Fibroblast of gingiva (primary cell): Measurements from ENCODE around the gene PLEKHM3.
"Not testable (repeated sequence)": the region's sequence is repeated elsewhere in the genome, so short reads cannot be mapped to it uniquely, and the experiment has no call there.

Experiments
- DNase-seq: peaks from one replicate; pipeline ENCODE4 v3.0.0-alpha.2; 2011; ENCODE audit warnings: low read depth

PLEKHM3 gene

DNA sequence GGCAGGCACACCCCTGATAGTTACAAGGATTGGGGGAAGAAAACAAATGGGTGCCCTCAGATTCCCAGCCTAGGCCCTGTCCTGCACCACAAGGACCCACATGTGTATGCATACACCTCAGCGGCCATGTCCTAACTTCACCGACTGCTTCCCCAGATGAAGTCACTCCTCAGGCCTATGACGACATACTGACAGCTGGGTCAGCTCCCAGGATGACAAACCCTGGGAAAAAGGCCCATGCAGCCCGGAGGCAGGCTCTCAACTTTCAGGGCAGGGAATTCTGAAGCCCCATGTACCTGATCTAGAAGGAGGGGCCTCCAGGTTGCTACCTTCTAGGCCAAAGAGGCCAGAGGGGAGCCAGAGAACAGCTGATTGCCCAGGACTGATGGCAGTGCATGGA is 11.0 kb upstream of the PLEKHM3 start:
- peak; percentile 14 for DNase-seq

DNA sequence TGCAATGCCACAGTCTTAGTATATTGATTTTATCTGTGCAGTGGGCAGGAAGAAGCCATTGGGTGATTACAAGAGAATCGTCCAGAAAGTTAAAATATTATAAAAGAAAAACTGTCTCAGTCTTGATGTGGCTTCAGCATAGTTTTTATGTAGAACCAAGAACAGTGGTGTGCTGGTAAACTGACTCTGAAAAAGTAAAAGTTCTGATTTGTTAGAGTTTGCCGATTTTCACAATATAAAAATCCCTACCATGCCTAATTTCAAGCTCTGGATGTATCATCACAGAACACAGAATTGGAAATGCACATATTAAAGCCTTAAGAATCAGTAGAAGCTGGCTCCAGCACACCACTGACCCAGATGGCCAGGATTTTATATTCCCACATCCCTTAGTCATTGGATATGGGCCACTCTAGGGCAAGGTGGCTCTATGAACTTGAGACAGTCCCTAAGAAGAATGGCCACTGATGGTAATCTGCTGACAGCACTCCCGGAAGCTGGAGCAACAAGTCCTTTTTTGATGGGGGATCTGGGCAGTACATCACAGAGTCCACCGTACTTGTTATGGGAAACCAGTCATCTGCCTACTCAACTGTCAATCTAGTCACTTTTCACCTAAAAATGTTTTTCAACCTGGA is 9.3 kb upstream of the PLEKHM3 start:
- DNase-seq: no peak

DNA sequence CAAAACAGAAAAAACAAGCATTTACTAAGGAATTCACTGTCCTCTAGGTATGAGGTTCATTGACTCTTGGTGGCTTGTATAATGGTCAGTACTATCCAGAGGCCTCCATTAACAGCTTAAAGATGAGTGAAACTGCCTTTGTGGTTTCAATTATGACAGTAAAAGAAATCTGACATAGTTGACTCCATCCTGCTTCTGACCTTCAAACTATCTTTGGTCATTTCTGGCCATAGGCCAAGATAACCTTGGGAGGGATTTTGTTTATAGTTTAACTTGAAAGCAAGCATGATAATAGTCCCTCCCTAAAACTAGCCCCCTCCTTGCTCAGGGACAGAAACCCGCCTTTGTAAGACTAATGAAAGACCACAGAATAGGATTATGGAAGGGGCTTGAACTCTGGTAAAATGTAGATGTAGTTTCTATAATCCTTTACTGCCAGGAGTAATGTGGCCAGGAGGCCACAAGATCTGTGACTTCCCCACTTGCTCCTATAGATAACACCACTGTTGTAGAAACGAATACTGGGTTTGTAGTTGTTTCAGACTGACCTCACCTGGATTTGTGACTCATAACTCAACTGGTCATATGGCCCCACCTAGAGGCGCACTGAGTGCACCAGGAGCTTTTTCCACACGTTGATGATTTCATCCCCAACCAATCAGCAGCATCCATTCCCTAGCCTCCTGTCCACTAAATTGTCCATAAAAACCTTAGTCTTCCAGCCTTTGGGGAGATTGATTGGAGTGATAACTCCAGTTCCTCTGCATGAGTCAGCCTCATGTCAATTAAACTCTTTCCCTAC is 8.6 kb upstream of the PLEKHM3 start:
- no peak for DNase-seq

DNA sequence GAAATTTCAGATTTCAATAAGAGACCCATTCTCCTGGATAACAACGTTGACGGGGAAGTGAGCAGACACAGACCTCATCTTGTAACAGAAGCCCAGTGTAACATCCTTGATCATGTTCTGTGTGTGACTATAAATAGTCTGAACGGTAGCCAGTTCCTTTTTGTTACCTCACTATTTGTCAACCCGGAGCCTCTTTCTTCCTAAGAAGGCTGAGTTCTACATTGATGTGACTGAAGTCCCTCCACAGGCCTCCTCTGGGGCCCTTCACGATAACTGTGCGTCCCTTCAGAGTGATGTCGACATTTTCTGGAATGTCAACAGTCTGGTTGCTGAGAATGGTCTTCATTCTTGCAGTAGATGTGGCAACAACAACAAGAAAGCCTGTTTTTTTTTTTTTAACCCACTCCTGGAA is 6.3 kb upstream of the PLEKHM3 start:
- peak; percentile 77 for DNase-seq

DNA sequence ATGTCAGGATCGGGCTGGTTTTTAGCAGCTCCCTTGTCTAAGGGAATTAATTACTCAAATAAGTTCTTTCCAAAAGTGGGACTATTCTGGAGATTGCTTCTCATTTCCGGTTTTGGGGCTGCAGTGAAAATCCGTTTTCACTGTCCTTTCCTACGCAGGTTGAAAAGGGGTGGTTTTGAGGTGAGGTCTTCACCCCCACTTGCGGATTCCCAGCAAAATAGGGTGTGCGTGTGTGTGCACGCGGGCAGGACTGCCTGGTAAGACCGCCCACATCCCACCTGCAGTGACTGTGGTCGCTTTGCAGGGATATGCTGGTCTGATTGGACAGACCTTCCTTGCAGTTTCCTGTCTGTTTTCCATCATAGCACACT is 472 bp upstream of the PLEKHM3 start:
- DNase-seq: no peak

DNA sequence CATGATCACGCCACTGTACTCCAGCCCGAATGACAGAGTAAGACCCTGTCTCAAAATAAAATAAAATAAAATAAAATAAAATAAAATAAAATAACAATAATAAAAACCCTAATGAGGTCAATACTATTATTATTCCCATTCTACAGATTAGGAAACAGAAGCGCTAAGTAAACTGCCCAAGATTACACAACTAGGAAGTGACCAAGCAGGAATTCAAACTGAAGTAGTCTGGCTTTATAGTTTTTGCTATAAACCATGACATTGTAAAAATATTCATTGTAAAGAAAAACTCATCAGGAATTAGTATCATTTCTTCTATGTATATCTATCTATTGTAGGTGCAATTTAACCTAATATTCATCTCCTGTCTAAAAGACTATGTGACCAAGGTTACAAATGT is 1.2 kb downstream of the PLEKHM3 start:
- DNase-seq: no peak

DNA sequence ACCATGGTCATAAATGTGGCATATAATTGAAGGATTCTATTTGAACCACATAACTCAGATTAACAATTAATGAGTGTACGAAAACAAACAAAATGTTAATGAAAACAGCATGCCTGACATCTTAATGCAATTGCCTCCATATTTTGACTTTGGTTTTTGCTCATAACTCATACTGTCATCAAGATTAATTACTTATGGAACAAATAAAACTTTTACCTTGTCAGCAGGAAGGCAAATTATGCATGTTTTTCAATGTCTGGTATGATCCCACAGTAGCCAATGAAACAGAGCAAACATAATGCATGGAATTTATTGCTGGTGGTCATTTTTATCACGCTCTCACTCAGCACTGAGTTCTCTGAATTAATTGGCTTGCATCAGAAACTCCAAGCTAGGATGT is 5.1 kb downstream of the PLEKHM3 start:
- DNase-seq: no peak

DNA sequence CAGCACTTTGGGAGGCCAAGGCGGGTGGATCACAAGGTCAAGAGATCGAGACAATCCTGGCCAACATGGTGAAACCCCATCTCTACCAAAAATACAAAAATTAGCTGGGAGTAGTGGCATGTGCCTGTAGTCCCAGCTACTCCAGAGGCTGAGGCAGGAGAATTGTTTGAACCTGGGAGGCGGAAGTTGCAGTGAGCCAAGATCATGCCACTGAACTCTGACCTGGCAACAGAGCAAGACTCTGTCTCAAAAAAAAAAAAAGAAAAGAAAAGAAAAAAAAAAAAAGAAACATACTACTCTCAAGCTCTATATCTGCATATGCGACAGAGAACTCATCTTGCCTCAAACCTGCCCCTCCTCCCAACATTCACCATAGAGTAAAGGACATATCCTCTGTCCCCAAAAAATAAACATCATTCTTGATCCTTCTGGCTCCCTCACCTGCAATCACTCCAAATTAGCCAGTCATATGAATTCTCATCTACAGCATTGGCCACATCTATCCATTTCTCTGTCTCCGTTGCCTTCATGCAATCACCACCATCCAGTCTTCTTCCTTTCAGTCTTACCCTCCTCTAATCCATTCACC is 7.1 kb downstream of the PLEKHM3 start:
- DNase-seq: not testable (repeated sequence)

DNA sequence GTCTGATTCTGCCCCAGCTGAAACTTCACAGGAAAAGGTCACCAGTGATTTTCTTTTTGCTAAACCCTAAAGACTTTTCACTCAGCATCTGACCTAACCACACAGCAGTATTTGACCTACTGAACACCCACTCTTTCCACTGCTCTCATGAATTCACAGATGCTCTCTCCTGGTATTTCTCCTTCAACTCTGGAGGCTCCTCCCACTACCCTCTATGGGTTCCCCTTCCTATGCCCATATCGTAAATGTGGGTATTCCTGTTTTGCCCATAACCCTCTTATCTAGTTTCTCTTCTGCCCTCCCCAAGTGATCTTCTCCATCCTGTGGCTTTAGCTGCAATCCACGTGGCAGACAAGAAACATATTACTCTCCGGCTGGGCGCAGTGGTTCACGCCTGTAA is 7.6 kb downstream of the PLEKHM3 start:
- no peak for DNase-seq

DNA sequence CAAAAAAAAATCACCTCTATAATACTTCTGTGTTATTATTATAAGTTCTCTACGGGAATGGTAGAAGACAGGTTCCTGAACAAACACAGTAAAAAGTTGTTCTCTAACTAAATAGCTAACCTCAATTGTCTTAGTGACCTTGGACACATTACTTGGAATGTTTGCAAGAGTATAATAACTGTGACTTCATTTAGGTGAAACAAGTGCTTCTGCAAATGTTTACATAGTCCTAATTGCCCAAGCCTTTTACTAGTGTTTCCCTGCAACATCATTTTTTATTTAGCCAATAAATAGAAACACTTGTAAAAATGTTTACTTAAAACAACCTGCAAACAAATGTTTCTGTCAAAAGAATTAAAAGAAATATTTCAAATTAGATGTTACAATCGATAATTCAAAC is 9.9 kb downstream of the PLEKHM3 start:
- DNase-seq: no peak

DNA sequence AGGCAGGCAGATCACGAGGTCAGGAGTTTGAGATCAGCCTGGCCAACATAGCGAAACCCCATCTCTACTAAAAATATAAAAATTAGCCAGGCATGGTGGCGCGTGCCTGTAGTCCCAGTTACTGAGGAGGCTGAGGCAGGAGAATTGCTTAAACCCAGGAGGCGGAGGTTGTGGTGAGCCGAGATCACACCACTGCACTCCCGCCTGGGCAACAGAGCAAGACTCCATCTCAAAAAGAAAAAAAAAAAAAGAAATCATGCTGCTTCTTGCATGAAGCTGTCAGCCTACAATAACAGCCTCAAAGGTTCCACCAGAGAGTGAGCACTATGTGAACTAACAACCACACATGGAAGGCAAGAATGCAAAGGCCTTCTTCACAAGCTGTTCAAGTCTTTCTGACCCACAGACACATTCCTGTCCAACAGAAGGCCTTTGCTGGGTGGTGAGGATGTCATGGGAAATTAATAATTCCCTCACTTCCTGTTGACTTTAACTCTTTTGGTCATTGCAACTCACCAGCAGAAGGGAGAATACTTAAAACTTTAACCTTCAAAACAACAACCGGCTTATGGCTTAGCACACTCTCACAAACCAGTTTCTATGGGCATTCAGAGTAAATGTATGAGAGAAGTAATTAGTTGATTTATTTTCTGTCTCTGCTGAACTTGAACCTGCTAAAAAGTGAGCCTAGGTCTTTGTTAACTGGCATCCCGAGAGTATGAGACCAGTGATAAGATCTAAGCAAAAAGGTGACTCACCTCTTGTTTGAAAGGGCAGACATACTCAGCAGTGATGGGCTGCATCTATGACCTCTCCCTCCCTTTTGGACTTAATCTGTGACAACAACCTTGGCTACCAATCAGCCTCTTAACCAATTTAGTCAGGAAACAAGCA is 11.8 kb downstream of the PLEKHM3 start:
- no peak for DNase-seq

DNA sequence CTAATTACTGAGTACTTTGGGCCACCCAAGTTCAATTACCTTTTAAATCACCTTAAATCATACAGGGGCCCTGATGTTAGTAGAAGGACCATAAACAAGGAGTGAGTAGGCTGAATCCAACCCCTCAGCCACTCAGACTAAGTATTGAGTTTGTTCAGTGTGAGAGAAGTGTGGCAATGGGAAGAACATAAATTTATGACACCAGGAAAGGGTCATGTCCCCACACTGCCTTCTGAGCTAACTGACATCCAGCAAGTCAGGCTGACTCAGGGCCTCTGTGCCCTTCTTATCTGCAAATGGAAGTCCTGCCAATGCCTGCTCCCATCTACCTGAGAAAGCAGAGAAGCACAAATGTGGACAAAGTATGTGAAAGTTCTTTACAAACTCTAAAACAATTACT is 12.9 kb downstream of the PLEKHM3 start:
- DNase-seq: no peak

DNA sequence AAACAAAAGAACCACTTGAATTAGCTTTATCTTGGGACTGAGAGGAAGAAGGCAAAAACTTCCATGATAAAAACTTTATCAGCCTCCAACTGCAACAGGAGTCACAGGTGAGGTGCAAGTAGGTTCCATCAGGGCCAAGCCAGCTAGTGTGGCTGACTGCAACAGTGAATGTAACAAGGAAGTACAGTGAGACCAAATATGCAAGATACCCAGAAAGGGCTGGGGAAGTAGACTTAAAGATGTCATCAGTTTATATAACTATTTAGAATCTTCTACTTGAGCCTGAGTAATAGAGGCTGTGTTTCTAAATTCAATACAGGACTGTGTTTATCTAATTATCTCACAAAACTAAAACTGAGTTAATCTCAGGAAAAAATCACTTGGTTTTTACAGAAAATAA is 14.8 kb downstream of the PLEKHM3 start:
- DNase-seq: no peak

DNA sequence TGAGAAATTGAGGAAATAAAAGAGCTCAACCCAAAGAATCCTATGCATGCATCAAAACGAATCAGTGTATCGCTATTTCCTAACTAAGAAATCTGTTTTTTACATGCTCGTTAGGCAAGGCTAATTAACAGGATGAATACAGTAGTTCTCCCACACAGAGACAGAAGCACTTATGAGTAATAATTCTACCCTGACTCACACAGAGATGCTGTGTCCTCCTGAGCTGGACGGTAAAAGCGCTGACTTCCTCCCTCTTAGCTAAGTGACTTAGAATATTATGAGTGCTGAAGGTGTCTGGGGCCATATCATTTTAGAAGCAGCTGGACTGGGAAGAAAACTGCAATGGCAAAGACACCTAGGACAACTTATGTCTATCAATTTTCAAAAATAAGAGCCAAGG is 18.5 kb downstream of the PLEKHM3 start:
- DNase-seq: no peak

DNA sequence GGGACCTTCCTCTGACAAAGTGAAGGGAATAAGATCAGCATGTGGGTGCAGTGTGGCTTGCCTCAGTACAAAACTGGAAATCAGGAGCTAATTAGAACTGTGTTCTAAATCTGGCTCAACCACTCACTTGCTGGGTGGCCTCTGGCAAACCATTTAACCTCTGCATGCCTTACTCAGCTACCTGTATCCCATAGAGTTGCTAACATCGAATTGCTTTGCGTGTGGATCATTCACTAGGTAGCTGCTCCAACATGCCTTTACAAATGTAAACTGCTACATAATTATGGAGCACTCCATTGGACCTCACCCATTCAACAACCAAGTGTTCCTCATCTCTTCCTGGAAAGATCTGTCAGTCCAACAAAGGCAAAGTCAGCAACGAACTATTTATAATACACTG is 19.0 kb downstream of the PLEKHM3 start:
- no peak for DNase-seq

DNA sequence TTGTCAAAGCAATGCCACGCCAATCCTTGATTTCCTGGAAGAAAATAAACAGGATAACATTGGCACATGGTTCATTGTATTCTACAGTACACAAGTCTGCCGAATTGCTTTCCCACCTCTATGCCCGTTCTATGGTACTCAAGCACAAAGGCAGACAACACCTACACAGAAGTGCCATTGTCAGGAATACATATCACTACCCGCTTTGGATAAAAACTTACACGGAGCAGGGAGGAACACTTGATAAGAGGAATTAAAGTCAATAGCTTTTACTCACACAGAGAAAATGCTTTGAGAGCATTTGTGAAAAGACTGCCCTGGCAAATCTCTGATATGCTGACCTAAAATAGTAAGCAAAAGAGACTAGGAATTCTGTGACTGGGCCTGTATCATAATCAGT is 23.4 kb downstream of the PLEKHM3 start:
- DNase-seq: no peak

DNA sequence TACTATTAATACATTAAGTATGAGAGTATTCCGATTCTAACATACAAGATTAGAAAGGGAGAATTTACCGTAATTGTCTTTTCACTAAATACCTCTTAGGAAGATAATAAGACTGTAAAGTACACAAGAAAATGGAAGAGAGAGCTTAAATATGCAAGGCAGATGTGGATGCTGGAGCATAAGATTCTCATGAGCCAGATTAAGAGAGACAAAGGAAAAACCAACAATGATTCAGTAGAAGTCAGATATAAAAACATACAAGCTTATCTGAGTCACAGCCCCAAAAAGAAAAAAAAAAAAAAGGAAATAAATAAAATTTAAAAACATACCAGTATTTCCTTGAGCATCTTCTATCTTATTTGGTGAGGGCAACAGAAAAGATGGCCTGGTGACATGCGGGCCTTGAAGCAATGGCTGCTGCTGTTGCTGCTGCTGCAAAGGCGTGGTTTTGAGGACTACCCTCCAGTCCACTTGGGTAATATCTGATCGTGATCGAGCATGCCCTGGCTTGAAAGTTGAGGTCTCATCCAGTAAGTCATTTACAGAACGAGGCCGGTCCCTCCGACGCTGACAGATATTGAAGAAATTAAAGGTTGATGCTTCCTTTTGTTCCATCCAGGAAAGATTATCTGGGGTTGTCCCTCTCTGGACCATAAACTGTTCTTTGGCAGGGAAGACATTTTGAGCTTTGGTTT is 24.5 kb downstream of the PLEKHM3 start:
- no peak for DNase-seq

DNA sequence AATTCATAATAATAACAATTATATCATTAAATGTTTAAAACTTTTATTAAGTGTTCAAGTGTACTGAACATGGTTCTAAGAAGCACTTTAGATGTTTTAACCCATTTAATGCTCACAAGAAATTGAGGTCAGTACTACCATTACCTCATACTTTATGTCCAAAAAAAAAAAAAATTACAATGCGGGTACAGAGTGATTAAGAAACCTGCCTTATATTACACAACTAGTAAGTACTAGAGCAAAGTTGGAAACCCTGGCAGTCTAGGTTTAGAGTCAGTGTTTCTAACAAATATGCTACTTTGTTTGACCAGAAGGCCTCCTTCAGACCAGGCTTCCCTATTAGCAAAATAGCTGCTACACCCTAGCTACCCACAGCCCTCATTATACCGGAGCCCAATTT is 28.5 kb downstream of the PLEKHM3 start:
- no peak for DNase-seq

DNA sequence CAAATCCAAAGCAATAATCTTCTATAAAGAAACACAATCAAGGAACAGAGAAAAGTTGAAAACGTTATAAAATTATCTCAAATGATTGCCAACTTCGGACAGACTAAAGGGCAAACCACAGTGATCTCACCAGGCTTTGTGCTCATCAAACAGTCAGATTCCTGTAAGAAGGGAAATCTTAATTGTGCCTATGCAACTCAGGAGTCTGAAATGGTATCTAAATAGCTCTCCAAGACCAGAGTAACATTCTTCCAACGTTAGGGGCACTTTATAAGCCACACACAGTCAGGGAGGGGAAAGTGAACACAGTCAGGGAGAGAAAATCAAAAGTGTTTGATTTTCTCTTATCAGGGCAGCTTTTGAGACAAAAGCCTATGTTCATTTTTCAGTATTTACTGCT is 29.4 kb downstream of the PLEKHM3 start:
- DNase-seq: peak; percentile 37

DNA sequence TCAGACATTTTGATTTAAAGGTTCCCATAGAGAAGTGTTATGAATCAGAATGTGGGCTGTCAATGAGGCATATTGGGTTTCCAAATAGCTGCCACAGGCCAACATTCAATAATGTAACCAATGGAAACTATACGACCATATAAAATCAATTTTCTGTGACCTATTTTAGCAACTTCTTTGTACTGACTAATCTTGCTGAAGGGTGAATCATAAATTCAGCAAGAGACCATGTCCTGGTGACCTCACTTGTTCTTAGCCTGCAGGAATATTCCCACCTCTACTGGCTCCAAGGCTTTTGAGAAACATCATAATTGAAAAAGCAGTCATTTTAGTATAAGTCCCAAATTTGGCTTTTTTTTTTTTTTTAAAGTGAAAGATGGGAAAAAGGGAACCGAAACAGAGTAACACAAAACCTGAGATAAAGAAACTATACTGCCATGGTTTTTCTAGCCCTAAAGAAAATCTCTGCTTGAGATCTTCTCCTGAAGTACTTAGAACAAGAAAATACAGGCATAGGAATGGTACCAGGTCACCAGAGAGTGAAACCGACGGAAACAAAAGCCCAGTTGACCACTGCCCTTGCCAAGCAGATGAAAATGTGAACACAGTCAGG is 32.1 kb downstream of the PLEKHM3 start:
- peak; percentile 40 for DNase-seq

DNA sequence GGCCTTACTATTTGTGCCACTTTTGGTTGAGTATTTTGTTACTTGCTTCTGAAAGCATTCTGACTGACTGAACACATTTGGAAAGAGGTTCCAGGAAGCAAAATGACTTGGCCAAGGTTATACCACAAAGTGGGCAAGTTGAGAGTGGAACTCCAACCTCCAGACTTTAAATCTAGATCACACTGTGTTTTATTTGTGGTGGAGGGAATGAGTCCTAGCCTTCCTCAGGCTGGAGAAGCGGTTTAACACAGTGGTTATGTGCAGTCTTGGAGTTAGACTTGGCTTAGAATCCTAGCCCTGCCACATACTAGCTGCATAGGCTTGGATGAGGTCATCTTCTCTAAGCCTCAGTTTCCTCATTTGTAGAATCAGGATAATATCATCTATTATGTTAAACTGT is 33.4 kb downstream of the PLEKHM3 start:
- no peak for DNase-seq

DNA sequence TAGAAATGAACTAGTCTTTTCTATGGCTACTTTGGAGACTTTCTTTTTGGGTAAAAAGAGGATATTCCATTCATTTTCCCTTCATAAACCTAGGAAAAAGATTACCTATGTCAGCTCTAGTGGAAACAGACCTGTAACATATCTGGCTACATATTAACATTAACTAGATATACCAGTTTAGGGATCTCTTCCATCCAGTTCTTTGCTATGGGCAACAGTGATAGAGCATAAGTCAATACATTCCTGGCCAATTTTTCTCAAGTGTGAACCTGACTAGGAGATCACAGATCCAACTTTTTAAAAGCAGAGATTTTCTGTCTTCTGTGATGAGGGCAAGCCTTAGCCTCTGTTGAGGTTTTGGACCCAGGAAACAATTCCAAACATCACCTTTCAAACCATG is 34.5 kb downstream of the PLEKHM3 start:
- DNase-seq: no peak
